HG03457 (cell line): Measurements from ENCODE around the gene SLC4A1.

ENCODE experiments used
- ATAC-seq: cut with Tn5 transposase; IDR thresholded peaks from one replicate; pipeline ENCODE4 v1.9.1; 2021; ENCODE audit warnings: moderate number of reproducible peaks; ENCODE audit not compliant: unreplicated experiment

The SLC4A1 gene

DNA sequence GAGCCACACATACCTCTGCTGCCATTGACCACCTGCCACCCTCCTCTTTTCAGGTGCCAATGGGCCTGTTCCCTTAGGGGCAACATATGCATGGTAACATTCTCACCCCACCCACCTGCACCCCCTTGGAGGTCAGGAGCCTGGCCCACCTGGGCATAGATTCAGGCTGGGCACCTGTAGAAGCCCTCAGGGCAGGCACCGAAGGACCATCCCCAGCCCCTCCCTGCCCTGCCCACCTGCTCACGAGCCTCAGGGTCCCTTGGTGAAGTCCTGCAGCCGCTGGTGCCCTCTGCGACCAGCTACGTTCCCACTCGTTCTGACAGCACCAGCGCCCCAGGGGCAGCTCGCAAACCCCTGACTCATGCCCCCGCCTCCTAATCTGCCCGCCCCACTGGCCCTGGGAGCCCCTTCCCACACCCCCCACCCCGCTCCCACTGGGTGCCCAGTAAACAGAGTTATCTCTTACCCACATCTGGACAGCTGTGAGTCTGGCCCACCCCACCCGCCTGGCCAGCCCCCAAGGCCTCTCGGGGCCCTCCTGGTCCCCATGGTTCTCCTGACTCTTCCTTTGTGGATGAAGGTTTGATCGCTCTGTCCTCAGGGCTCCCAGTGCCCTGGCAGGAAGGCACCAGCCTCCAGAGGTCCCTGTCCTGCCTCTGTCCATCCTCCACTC is at the start of gene SLC4A1:
SLC4A1 (minus strand) TSS at position 318 of the 673 bp plus-strand sequence. CDS start 5,269 bp downstream, outside the sequence.
- no peak for ATAC-seq

GRCh38 chr17:44317545-44317944 is 49.6 kb upstream of the SLC4A1 start:
- no peak for ATAC-seq

DNA sequence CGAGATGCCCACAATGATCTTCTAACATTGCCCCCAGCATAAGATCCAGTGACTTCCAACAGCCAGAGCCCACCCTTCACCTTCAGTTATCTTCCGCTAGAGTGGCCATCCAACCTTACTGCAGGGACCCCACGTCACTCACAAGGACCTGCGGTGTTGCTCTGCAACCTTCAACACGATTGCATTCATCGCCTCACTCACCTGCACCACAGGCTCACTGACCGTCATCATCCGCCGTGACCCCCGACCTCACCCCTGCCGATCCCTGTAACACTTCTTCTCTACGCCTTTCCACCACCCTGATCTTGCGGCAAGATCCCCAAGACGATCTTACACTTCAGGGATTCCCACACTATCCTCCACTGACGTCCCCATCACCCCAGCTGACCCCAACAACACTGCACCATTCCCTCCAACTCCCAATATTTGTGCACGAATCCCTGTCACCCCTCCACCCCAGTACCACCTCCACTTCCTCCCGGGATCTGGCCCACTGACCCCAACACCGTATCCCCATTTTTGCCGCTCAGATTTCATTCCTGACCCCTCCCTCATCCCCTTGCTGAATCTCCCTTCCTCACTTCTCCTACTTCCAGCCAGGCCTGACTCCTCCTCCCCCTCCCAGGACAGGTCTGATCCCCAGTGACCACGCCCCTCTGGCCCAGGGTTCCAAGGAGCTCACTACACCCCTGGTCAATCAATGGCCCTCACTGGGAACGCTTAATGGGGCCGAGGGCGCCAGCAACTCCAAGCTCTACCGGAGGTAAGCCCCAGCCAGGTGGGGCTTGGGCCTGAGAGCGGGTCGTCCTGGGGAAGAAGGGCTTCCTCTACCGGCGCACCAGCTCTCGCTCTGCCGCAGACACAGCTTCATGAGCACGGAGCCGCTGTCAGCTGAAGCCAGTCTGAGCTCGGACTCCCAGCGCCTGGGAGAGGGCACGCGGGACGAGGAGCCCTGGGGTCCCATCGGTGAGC is 48.1 kb upstream of the SLC4A1 start:
- ATAC-seq: no peak

DNA sequence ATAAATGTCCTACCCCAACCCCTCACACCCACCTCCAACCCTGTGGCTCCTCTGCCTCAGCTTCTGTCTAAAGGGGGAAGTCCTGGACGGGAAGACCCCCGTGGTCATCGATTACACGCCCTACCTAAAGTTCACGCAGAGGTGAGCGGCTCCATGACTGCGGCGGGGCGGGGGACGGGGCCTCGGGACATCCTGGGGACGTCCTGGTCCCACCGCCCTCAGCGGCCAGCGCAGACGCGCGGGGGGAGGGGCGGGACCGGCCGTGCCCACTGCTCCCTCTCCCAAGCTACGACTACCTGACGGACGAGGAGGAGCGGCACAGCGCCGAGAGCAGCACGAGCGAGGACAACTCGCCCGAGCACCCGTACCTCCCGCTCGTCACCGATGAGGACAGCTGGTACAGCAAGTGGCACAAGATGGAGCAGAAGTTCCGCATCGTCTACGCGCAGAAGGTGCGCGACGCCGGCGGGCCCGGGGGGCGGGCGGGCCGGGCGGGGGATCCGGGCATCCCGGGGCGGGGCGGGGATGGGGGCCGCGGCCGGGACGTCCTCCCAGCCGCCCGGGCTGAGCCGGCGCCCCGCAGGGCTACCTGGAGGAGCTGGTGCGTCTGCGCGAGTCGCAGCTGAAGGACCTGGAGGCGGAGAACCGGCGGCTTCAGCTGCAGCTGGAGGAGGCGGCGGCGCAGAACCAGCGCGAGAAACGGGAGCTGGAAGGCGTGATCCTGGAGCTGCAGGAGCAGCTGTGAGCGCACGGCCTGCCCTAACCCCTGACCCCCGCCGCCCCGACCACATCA is 47.1 kb upstream of the SLC4A1 start:
- ATAC-seq: no peak

GRCh38 chr17:44314524-44314868 is 46.6 kb upstream of the SLC4A1 start:
- no peak for ATAC-seq

DNA sequence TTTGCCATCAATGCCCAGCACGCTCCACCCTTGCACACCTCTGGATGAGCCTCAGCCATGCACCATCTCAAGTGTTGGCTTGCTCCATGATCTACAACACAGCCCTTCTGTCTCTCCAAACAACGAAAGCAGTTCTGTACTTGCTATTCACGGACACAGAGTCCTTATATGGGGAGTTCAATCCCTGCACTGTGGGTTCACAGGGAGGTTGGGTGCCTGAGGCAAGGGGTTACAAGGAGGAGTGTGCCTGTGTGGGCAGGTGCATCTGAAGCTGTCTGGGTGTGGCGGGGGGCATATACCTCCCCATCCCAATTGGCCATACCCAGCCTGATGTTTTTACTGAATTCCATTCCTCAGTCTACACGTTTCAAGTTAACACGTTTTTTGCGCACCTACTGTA is 46.1 kb upstream of the SLC4A1 start:
- no peak for ATAC-seq

- ATAC-seq: no peak
Observed at GRCh38 chr17:44312396-44313104, 44.6 kb upstream of the SLC4A1 start.

- no peak for ATAC-seq
Observed at GRCh38 chr17:44311562-44312181, 43.7 kb upstream of the SLC4A1 start.

GRCh38 chr17:44310609-44311376 is 42.9 kb upstream of the SLC4A1 start:
- no peak for ATAC-seq

GRCh38 chr17:44310188-44310587 is 42.3 kb upstream of the SLC4A1 start:
- ATAC-seq: no peak

GRCh38 chr17:44309472-44309871 is 41.5 kb upstream of the SLC4A1 start:
- no peak for ATAC-seq

DNA sequence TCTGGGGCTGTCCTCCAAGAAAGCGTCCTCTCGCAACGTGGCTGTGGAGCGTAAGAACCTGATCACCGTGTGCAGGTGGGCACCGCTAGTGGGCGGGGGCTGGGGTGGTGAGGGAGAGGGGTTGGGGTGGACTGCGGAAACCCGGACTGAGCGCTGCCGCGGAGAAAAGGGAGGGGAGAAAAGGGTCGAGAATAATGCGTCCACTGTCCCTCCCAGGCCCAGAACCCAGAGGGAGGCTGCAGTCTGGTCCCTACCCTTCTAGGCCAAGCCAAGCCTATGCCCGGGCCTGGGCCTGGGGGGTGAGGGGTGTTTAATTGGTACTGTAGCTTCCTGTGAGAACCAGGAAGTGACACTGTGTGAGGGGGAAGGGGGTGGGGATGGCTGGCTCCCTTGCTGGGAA is 40.9 kb upstream of the SLC4A1 start:
- ATAC-seq: no peak

DNA sequence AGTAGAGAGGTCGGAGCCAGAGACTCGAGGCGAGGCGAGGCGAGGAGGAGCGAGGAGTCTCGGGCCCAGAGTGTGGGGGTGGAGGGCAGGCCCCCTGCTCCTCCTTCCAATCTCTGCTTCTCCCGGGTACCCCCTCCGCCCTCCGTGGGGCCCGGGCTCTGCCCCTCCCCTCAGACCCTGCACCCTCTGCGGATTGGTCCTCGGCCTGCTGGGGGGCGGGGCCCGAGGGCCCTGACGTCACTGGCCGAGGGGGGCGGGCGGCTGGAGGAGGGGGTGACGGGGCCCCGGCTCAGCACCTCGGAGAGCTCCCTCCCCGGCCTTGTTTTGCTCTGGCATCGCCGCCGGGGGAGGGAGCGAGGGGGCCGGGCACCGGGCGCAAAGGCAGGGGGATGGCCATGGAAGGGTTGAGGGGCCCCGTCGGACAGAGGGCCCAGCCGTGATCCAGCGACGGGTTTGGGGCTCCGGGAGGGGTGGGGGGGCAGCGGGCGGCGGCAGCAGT is 40.4 kb upstream of the SLC4A1 start, which contains the start of gene RUNDC3A:
RUNDC3A (plus strand) TSS at position 282 of the 499 bp plus-strand sequence. CDS start 232 bp downstream, outside the sequence.
- no peak for ATAC-seq

DNA sequence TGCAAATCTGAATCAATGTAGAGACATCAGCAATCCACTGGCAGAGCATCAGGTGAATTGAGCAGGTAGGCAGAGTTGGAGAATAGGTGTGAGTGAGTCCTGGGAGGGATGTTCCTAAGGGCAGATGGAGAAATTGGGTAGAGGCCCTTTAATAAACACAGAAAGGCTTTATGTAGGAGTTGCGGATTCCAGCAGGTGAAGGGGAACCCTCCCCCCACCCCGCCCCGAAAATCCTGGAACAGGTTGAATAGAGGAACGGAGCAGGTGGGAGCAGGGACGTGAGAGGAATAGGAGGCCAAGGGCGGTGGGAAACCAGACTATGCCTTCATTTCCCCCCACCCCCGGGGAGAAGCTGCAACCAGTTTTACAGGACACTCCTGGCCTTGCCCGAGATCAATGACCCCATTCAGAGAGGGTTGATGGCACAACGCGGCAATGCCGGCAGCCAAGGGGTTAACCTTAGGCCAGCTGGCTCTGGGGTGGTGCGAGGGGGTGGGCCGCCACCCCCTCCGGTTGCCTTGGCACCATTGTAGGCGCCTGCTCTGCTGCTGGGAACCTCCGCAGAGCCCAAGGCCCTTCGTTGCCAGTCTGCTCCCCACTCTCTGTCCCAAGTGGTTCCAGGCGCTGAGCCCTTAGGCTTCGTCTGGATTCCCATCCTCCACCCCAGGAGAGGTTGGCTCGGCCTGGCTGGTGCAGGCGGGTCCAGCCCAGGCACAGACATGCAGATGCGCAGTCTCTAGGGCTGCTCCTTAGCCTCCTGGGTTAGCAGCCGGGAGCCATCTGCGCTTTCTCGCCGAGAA is 39.7 kb upstream of the SLC4A1 start:
- no peak for ATAC-seq

DNA sequence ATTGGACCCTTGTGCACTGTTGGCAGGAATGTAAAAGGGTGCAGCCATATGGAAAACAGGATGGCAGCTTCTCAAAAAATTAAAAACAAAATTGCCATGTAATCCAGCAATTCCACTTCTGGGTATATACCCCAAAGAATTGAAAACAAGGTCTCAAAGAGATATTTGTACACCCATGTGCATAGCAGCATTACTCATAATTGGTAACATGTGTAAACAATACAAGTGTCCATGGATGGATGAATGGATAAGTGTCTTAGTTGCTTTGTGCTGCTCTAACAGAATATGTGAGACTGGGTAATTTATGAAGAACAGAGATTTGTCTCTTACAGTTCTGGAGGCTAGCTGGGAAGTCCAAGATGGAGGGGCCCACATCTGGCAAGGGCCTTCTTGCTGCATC is 36.7 kb upstream of the SLC4A1 start:
- ATAC-seq: no peak

DNA sequence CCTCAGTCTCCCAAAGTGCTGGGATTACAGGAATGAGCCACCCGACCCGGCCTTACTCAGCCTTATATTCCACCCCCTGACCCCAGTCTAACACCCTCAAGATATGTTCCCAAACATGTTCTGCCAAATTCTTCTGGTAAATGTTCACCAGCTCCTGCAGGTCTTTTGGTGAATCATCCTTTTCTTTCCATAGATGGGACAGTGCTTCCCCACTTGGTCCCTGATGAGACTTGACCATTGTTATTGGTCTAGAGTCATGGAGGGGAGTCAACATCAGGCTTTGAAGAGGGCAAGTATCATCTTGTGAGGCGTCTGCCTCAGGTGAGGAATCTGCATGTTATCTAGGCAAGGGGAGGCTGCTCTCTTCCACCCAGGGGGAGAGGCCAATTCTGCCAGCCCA is 30.0 kb upstream of the SLC4A1 start:
- ATAC-seq: no peak

- no peak for ATAC-seq
Observed at GRCh38 chr17:44293509-44294226, 25.7 kb upstream of the SLC4A1 start.

- ATAC-seq: no peak
Observed at GRCh38 chr17:44287651-44288050, 19.7 kb upstream of the SLC4A1 start.
